A204.1 (cell line): ENCODE data around the gene HBEGF.
"Not testable (repeated sequence)": the region's sequence is repeated elsewhere in the genome, so short reads cannot be mapped to it uniquely, and the experiment has no call there.

Experiments
- FAIRE-seq: peaks from 2 replicates; lab custom pipeline; 2012; peaks lifted over from hg19 to GRCh38; lab: Jason Lieb, UNC

The HBEGF gene

GRCh38 chr5:140360681-140361479, 14.5 kb upstream of the HBEGF start:
- FAIRE-seq = no peak

GRCh38 chr5:140360101-140360500, 13.7 kb upstream of the HBEGF start, which contains the start of gene SLC4A9:
Gene SLC4A9, plus strand, starts transcription at chr5:140360194. Its CDS starts 43 bp downstream, at chr5:140360237.
- FAIRE-seq = no peak

GRCh38 chr5:140358738-140359310, 12.4 kb upstream of the HBEGF start:
- no peak for FAIRE-seq

- peak; percentile 37 for FAIRE-seq
Measured at GRCh38 chr5:140357726-140358093, 11.3 kb upstream of the HBEGF start.

GRCh38 chr5:140356853-140357725, 10.7 kb upstream of the HBEGF start:
- no peak for FAIRE-seq

- no peak for FAIRE-seq
Measured at GRCh38 chr5:140355546-140355945, 9.1 kb upstream of the HBEGF start.

GRCh38 chr5:140351609-140352334, 5.4 kb upstream of the HBEGF start:
- FAIRE-seq = peak; percentile 73

GRCh38 chr5:140349244-140349643, 2.8 kb upstream of the HBEGF start:
- FAIRE-seq = no peak

GRCh38 chr5:140348104-140348503, 1.7 kb upstream of the HBEGF start:
- no peak for FAIRE-seq

- no peak for FAIRE-seq
Measured at GRCh38 chr5:140347360-140347759, 957 bp upstream of the HBEGF start.

- FAIRE-seq = no peak
Measured at GRCh38 chr5:140345919-140346347, 470 bp downstream of the HBEGF start.

GRCh38 chr5:140344683-140345423, 1.6 kb downstream of the HBEGF start:
- no peak for FAIRE-seq

- not testable (repeated sequence) for FAIRE-seq
Measured at GRCh38 chr5:140343849-140344248, 2.6 kb downstream of the HBEGF start.

GRCh38 chr5:140342896-140343295, 3.5 kb downstream of the HBEGF start:
- no peak for FAIRE-seq

- FAIRE-seq = no peak
Measured at GRCh38 chr5:140342287-140342686, 4.1 kb downstream of the HBEGF start.

GRCh38 chr5:140341591-140341990, 4.8 kb downstream of the HBEGF start:
- FAIRE-seq = no peak

GRCh38 chr5:140340605-140341121, 5.7 kb downstream of the HBEGF start:
- no peak for FAIRE-seq

- FAIRE-seq = no peak
Measured at GRCh38 chr5:140339636-140340035, 6.8 kb downstream of the HBEGF start.

GRCh38 chr5:140338908-140339307, 7.5 kb downstream of the HBEGF start:
- no peak for FAIRE-seq

GRCh38 chr5:140338336-140338735, 8.1 kb downstream of the HBEGF start:
- no peak for FAIRE-seq

- no peak for FAIRE-seq
Measured at GRCh38 chr5:140337880-140338279, 8.5 kb downstream of the HBEGF start.
